A172 (cell line): Measurements from ENCODE around the gene SLC30A9. TPM values are rescaled to one million over a fixed set of nuclear protein-coding genes. Genes with fewer than 3 reads are reported as not detected.

ENCODE experiments used
- DNase-seq: peaks from one replicate; pipeline ENCODE4 v3.0.0-alpha.2; 2015; ENCODE audit warnings: low spot score
- total RNA-seq: library from RNA; depleted of rRNA; stranded (reverse); fragments of >200 nt; shearing (Covaris generic); gene quantifications from 2 replicates; pipeline ENCODE4 v1.2.3, GENCODE V29; 2014

The SLC30A9 gene
- total RNA-seq, 1 experiment from 2014 or later = 105 TPM

DNA sequence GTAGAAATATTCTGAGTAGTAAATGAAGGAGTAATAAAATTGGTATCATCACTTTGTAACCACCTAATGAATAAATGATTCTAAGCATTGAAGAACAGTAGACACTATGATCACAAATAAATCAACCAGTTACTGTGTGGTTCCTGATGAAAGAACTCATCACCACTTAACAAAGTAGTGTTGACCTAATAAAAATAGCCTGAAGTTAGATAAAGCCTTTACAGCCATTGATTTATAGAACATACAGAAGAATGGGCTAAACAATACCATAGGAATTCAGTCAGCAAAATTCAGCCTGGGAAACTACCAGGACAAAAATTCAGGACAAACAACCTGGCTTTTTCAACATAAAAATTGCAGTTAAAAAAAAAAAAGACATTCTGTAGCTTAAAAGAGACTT lies 9.0 kb downstream of the SLC30A9 start:
- no peak for DNase-seq

DNA sequence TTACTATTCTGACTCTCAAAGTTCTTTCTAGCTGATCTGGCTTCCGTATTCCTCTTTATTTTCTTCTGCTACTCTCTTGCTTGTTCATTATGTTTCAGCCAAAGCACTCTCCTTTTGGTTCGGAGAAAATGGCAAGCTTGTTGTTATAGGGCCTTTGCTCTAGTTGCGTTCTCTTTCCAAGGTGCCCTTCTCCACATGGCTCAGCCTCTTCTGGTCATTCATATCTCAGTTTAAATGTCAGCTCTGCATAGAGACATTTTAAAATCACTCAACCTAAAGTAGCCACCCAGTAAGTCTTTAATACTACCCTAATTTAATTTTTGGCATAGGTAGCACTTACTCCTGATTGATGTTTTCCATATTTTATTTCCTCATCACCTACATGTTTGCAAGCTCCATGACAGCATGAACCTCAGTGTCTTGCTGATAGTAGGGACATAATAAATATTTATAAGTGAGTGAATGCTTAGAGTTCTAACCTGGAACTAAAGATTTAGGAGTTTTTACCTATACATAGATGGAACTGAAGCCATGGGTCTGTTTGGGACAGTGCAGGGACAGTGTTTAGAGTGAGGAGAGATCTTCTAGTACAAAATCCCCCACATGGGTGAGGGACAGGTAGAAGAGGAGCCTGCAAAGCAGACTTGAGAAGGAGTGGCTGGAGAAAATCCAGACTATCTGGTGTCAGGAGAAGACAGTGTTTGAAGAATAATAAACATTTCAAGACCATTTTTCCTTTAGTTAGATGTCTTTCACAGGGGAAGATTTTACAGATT lies 17.9 kb downstream of the SLC30A9 start:
- DNase-seq = no peak

DNA sequence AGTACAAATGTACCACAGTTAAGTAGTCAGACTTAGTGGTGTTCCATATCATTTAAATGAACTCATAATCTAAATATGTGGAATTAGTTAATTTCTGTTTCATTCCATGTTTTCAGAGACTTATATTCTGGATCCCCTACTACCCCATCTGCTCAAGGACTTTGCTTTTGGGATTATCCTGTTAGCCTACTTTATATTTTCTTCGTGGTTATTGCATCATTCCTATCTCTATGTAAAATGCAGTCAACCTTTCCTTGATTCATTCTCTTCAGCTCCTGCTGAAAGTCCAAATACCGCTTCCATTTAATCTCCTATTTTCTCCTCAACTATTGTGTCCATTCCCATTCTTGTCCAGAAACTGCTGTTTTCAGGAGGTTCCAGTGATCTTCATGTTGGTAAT lies 25.1 kb downstream of the SLC30A9 start:
- no peak for DNase-seq

DNA sequence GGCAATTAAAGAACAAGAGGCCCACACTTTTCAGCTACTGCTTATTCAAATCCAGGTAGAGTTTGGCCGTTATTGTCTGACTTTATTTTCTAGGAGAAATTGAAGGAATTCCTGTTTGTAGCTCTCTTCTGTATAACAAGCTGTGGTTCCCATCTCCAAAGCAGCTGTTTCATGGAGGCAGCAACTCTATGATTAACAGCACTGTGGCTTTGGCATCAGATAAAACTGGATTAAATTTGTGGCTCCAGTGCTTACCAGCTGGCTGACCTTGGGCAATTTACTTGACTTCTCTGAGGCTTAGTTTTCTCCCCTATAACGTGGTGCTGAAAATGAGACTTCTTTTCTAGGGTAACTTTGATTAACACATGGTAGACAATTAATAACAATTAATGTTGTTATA lies 28.1 kb downstream of the SLC30A9 start:
- peak; percentile 5 for DNase-seq

DNA sequence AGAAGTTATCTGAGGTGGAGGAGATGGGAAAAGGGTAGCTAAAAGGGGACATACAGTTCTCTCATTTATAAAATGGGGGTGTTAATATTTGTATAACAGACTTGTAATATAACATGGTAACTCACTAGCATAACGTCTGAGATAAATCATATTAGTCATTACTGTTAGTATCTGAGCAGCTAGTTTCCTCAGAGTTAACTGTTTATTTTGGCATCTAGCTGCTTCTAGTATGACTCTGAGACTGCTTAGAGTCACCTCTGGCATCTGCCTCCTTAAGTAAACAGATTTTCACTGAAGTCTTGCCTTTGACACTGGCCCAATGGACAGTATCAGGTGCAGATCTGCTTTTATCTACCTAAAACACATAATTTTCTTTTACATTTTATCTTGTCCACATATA lies 58.1 kb downstream of the SLC30A9 start:
- DNase-seq = peak; percentile 88

DNA sequence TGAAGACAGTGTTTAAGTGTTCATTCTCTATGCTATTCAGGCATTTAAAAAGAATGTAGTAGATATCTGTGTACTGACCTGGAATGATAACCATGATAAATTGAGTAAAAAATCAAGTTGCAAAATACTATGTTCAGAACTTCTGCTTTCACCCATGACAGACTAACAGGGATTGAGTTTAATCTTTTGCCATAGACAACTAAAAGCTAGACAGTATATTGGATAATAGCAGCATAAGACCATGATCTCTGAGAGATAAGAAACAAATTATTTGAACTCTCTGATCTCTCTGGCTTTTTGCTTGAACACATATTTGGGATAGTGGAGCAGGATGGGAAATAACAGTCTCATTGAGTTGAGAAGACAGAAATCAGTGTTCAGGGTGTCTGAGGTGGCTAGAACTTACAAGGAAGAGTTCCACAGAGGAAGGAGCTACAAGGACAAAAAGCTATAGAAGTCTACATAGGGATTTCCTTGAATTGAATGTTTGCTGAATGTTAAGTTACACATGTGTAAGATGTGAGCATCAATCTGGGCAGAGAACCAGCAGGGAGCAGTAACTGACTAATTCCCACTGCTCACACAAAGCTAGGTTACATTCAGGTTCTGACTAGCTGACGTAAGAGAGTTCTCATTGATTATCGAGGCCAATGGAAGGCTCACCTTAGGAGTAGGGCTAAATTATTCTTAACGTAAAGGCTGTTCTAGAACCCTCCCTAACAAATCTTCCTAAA lies 60.4 kb downstream of the SLC30A9 start:
- DNase-seq = no peak

DNA sequence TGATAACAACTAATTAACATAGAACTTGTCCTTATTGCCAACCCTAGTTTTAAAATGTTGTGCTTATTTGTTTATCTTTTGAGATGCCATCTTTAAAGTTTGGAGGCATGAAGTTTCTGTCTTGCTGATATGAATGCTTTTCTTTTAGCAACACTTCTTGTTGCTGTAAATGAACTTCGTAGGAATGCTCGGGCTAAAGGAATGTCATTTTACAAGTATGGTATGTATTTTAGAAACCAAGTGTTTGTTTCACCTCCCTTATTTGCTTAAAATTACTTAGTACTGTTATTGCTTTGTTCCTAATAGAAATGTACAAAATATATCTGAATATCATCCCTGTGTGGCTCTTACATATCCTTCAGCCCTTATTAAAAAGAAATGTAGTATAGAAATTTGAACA lies 76.1 kb downstream of the SLC30A9 start:
- DNase-seq = no peak

DNA sequence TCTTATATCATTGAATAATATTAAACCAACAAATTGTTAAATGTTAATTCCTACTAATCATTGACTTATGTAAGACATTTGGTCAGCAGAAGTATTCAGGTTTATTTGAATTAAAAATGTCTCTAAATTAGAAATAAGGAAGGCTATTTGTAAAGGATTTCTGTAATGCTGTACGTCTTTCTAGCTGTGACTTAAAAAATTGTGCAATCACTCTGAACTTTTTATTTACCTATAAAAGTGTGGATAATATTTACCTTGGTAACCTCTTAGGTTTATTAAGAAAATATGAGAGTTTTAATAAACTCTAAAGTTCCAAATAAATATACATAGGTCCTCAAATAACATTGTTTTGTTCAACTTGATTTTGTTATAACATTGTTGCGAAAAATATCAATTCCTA lies 76.9 kb downstream of the SLC30A9 start:
- no peak for DNase-seq

DNA sequence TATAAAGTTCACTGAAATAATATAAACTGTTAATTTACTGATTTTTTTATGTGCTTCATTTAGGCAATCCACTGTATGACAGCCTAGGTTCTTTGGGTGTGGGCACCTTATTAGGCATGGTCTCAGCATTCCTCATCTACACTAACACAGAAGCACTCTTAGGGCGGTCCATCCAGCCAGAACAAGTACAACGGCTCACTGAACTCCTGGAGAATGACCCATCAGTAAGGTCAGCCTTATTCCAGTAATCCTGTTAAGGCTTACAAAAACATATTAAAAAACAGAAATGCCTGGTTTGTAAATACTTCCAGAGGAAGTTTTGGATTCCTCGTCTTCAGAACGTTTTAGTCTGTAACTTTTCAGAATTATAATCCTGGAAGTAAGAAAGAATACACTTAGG lies 80.1 kb downstream of the SLC30A9 start:
- no peak for DNase-seq

DNA sequence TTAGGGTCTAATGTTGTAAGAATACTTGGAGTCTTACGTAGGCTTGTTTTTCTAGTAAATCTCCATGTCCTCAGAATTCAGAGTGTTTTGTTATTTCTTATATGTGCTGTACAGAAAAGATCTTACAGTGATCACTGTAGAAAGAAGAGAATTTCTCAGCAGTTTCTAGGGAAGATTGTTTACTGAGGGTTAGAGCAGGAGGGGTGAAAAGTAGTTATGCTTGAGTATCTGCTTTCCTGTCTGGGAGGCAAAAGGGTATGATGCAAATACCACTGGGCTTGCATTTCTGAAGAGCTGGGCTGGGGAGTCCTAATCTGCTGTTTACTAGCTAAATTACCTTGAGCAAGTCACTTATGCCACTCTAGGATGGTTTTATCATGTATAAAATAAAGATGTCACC lies 84.0 kb downstream of the SLC30A9 start:
- no peak for DNase-seq

DNA sequence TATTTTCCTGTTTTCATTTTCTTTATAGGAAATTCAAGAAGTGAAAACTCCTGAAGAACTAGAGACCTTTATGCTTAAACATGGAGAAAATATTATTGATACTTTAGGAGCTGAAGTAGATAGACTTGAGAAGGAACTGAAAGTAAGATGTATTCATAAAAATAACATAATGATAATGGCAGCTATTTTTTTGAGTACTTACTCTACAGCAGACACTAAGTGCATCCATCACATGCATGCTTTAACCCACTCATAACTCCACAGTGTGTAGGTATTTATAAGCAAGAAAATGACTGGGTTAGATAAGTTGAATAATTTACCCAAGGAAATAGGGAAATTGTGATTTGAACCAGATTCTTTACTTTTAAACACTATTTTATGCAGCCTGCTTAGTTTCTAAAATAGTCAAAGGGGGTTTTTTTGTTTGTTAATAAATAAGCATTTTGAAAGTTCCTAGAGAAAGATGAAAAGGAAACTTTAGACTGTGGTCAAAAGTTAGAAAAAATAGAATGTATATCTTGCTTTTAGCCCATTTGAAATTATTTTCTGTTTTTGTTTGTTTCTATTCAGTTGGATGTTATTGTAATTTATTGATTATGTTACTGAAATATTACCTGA lies 88.0 kb downstream of the SLC30A9 start:
- no peak for DNase-seq

DNA sequence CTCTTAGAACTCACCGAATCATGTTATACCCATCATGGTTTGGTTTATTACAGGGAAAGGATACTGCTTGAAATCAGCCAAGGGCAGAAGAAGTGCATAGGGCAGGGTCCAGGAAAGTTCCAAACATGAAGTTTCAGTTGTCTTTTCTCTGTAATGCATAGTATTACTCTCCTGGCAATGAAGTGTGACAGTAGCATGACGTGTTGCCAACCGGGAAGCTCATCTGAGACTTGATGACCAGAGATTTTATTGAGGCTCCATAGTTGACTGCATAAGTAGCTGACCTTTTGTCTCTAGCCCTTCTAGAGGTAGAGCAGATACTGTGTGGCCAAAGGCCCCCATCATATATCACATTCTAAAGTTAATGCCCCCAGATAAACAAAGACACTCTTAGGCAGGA lies 90.0 kb downstream of the SLC30A9 start:
- no peak for DNase-seq

DNA sequence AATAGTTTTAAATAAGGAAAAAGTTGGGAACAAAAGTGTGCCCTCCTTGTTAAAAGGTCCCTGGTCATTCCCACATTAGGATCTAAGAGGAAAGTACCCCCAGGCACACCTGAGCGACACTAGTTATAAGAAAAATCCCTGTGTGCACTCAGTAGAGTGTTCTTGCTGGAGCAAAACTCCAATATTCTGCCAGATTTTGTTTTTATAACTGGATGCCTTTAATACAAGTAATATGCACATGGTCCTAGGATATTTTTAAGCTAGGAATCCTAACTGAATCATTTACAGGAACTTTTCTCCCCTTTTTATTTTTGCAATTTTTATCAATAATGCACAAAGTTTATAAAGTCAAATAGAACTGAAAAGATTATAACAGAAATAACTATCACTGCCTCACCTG lies 93.5 kb downstream of the SLC30A9 start:
- no peak for DNase-seq

DNA sequence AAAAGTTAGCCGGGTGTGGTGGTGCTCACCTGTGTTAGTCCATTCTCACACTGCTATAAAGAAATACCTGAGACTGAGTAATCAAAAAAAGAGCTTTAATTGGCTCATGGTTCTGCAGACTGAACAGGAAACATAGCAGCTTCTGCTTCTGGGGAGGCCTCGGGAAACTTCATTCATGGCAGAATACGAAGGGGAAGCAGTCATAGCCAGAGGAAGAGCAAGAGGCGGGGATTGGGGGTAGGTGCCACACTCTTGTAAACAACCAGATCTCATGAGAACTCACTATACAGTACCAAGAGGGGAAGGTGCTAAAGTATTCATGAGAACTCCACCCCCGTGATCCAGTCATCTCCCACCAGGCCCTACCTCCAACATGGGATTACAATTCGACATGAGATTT lies 98.1 kb downstream of the SLC30A9 start:
- DNase-seq = no peak

DNA sequence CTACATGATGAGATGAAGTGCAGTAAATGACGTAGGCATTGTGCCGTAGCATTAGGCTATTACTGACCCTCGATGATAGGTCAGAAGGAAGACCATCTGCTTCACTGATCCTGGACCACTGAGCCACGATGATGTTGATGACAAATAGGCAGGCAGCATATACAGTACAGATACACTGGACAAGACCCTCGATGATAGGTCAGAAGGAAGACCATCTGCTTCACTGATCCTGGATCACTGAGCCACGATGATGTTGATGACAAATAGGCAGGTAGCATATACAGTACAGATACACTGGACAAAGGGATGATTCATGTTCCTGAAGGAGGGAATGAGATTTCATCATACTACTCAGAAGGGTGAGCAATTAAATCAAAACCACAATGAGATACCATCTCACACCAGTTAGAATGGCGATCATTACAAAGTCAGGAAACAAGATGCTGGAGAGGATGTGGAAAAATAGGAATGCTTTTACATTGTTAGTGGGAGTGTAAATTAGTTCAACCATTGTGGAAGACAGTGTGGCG lies 111.2 kb downstream of the SLC30A9 start:
- peak; percentile 82 for DNase-seq

DNA sequence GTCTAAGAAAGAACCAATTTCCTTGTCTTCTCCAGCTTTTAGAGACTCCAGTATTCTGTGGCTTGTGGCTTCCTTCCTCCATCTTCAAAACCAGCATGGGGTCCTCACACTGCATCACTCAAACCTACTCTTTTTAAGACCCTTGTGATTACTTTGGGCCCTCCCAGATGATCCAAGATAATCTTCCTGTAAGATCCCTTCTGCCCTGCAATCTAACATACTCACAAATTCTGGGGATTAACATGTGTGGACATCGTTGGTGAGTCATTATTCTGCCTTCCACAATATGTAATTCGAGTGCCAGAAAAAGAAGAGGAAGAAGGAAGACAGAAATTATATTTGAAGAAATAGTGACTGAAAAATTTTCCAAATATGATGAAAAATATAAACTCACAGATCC lies 114.2 kb downstream of the SLC30A9 start:
- DNase-seq = no peak

DNA sequence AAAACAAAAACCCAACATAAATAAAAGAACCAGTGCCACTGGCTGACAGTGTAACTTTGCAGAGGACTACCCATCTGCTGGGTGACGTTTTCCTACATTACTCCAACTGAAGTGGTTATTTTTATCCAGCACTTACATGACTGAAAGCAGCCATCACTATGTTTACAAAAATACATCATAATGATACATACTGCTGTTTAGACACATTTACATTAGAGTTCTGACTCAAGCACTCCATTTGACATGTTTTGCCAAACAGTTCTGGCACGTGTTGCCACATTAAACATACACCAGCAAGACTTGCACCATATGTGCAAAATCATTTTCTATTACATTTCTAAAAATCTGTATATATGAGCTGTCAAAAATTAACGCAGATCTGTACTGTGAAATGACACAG lies 122.5 kb downstream of the SLC30A9 start:
- DNase-seq = no peak

DNA sequence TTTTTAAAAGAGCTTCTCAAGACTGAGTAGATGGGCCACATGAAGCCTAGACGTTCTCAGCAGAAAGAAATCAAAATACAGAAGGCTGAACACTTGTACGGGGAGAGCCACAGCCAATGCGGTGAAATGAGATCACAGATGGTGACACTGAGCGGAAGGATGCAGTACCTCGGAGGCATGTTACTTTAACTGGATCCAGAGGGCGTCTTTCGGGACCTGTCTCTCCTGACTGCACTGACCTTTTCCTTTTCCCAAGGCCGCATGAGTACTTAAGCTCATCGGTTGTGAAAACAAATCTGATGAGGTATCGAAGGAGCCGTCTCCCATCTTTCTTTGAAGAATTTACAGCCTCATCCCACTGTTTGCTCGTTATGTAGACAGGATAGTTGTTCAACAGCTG lies 129.6 kb downstream of the SLC30A9 start:
- no peak for DNase-seq

DNA sequence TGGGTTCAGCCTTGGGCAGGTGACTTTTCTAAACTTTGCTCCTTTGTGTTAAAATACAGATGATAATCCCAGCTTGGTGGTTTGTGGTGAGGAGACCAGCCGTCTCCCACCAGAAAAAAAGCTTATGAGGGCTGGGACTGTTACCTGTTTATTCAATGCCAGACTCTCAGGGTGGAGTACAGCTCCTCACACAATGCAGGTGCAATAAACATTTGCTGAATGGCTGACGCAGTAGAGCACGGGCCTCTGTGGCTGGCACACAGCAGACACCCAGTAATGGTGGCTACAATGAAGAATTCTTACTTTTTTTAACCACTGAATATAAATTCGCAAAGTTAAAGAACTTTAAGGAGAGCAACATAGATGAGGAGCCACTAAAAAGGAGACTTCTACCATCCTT lies 131.9 kb downstream of the SLC30A9 start:
- no peak for DNase-seq

DNA sequence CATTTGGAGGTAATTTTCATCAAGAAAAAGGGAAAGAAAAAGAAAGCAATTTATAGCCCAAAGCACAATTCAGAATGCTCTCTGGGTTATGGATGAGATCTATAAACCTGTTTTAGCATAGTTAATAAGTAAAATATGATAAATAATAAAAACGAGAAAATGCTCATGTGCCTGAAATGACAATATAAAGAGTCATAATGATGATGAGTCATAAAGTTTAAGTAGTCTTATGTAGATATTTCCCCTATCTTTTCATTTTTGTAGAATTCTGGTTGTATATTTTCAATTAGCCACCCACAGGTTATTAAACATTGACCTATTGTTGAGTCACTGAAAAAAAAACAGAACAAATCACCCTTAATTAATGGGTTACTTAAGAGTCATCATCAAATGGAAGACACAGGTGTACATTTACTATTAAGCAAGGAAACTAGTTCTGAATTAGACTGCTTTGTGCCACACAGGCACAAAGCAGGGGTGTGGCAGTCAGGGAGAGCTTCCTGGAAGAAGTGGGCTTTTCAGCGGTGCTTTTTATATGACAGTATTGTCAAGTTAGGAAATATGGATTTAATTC lies 132.8 kb downstream of the SLC30A9 start:
- no peak for DNase-seq

DNA sequence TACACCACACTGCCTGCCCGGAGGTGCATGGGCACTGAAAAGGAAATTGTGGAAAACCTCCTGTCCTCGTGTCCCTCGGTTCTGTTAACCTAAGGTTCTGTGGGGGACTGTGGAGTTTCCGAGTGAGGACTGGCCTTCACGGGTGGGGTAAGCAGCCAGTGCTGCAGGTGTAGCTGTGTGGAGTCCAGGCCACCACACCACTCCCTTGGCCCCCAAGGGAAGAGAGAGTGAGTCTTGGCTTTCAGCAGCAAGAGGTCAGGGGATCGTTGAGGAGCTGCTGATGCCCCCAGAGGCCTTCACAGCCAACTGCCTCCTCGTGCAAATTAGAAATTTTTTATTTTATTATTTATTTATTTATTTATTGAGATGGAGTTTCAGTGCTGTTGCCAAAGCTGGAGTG lies 141.8 kb downstream of the SLC30A9 start:
- DNase-seq = no peak

DNA sequence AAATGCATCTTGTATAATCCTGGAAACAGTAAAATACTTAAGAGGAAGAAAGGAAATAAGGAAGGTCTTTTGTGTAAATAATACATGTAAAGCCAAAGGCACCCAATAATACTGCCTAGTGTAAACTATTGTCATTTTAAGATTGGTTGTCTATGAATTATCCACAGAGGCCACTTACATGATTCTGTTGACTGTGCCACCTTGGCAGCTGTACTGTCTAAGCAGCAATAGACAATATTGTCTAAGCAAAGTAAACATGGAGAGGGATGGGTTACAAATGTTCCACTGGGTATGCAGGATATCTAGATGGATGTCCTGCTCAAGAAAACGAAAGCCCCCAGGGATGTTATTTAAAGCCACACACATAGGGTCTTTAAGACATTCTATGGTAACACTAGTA lies 142.7 kb downstream of the SLC30A9 start:
- DNase-seq = no peak

DNA sequence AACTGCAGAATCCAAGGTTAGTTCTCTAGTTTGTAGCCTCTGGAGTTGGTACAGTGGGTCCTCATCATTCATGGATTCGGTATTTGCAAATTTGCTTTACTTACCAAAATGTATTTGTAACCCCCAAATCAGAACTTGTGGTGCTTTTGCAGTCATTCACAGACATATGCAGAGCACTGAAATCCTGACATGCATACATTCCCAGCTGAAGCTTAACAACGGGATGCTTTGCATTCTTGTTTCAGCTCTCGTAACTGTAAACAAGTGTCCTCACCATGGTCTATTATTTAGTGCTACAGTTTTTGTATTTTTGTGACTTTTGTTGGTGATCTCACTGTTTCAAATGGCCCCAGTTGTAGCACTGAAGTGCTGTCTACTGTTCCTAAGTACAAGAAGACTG lies 146.0 kb downstream of the SLC30A9 start:
- no peak for DNase-seq
